ENCODE results near the gene TSPAN17. TPM values are rescaled to one million over a fixed set of nuclear protein-coding genes. Genes with fewer than 3 reads are reported as not detected.

Gene TSPAN17
- total and polyA plus RNA-seq, 10 of the 15 experiments (the other 5 are each of a cell fraction or from before 2014, with no cell fraction given), result 0.24 to 17.1 (median 10.4) TPM

GRCh38 chr5:176671399-176671798, 24.1 kb downstream of the TSPAN17 start:
- 6% methylated on average over 2 of the region's 4 CpGs for WGBS (ENCODE audit: insufficient coverage, insufficient replicate concordance, low lambda C conversion rate, missing lambda C conversion rate)
- Histone ChIP-seq H3K9ac (ENCODE audit: control insufficient read depth, insufficient read depth, low read length) (no peak overlapping the region), H3K9me3 (replicated peaks; ENCODE audit: control insufficient read depth, insufficient read depth, low read length) (no peaks in the 10 kb centered on the region), H4K20me1 (ENCODE audit: control insufficient read depth, insufficient read depth) (no peaks in the 10 kb centered on the region), H3K4me2 (ENCODE audit: control insufficient read depth, insufficient read depth) (no peak overlapping the region), H3K4me3 (no peak overlapping the region), H3K79me2 (ENCODE audit: control insufficient read depth, insufficient read depth, low read length) (no peaks in the 10 kb centered on the region), H3K36me3 (ENCODE audit: control insufficient read depth in 2 of 2, insufficient read depth in 2 of 2, low read length in 1 of 2) (no peaks in the 10 kb centered on the region), H3K4me1 (ENCODE audit: control insufficient read depth, insufficient read depth, low read length) (no peaks in the 10 kb centered on the region), H2AFZ (ENCODE audit: control insufficient read depth, low read depth, low read length) (no peak overlapping the region), H3K27me3 (replicated peaks in 1 of 2; ENCODE audit: control insufficient read depth in 2 of 2, insufficient read depth in 2 of 2, low read length in 1 of 2) (no peaks in the 10 kb centered on the region; a peak in 1 of 4 replicates), H3K27ac (ENCODE audit: control insufficient read depth, insufficient read depth) (no peak overlapping the region)
- CTCF ChIA-PET, result interaction anchor here (1.8 kb wide), 1 partner anchor 11 kb away, joined by 6 read pairs; no protein-coding TSS in a partner anchor
- SMC1A ChIA-PET (ENCODE audit: uncharacterized antibody, unreplicated experiment), result no interaction called here
- RAD21 ChIA-PET (ENCODE audit: unreplicated experiment), result no interaction called here
- no peak for ATAC-seq
- POLR2A ChIA-PET, result no interaction called here
- FAIRE-seq, result no peak
- intact Hi-C loops (cut with micrococcal nuclease; ENCODE audit: unreplicated experiment), result no loop called here
- in situ Hi-C loops (cut with MboI), result no loop called here
- BruUV-seq (replicated peaks), result no TSS peak
- DNase-seq (ENCODE audit: low read depth, low spot score), result no peak
- TF ChIP-seq RUNX3 (IDR thresholded peaks at IDR 0.05; ENCODE audit: low read length), result no peak
- no peak for TF ChIP-seq BCLAF1 (IDR thresholded peaks at IDR 0.05)
- no peak for TF ChIP-seq BCL3 (IDR thresholded peaks at IDR 0.05; ENCODE audit: borderline replicate concordance, insufficient read depth, low read depth, low read length, poor library complexity, severe bottlenecking)
- no peak for TF ChIP-seq JUNB (IDR thresholded peaks at IDR 0.05)
- no peak for TF ChIP-seq ZSCAN29 (IDR thresholded peaks at IDR 0.05)
- TF ChIP-seq E2F4 (IDR thresholded peaks at IDR 0.05; ENCODE audit: low read depth, low read length), result no peak
- TF ChIP-seq MYC (IDR thresholded peaks at IDR 0.05; ENCODE audit: insufficient read depth, insufficient read length, insufficient replicate concordance, low read length, severe bottlenecking), result no peak
- no peak for TF ChIP-seq RB1 (IDR thresholded peaks at IDR 0.05; ENCODE audit: borderline replicate concordance)
- no peak for TF ChIP-seq BRCA1 (IDR thresholded peaks at IDR 0.05; ENCODE audit: low read depth, low read length)
- no peak for TF ChIP-seq CUX1 (IDR thresholded peaks at IDR 0.05; ENCODE audit: insufficient replicate concordance, low read depth, low read length)
